GM12872 (cell line): ENCODE data around the gene MTHFD2L.

ENCODE experiments used
- TF ChIP-seq, protein P1 (sequence below): IDR thresholded peaks from 3 replicates; pipeline ENCODE4 v1.5.1; 2011; ENCODE audit warnings: low read depth, mild to moderate bottlenecking, low read length, moderate library complexity; ENCODE audit not compliant: insufficient read depth

The MTHFD2L gene

DNA sequence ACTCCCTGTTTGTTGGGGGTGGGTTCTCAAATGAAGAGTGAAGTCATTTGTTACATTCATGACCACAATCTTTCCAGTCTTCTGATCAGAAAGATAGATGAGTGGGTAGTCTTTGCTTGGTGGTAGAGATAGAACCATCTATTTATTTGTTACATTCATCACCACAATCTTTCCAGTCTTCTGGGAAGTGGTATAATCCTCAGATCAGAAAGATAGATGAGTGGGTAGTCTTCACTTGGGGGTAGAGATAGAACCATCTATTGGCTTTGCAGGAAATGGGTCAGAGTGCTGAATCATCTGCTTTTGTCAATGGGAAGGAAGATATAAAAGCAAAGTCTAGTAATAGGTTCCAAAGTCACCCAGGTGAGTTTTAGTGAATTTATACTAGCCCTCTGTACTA is 86.1 kb downstream of the MTHFD2L start:
- TF ChIP-seq, protein P1, sequence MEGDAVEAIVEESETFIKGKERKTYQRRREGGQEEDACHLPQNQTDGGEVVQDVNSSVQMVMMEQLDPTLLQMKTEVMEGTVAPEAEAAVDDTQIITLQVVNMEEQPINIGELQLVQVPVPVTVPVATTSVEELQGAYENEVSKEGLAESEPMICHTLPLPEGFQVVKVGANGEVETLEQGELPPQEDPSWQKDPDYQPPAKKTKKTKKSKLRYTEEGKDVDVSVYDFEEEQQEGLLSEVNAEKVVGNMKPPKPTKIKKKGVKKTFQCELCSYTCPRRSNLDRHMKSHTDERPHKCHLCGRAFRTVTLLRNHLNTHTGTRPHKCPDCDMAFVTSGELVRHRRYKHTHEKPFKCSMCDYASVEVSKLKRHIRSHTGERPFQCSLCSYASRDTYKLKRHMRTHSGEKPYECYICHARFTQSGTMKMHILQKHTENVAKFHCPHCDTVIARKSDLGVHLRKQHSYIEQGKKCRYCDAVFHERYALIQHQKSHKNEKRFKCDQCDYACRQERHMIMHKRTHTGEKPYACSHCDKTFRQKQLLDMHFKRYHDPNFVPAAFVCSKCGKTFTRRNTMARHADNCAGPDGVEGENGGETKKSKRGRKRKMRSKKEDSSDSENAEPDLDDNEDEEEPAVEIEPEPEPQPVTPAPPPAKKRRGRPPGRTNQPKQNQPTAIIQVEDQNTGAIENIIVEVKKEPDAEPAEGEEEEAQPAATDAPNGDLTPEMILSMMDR: no peak

DNA sequence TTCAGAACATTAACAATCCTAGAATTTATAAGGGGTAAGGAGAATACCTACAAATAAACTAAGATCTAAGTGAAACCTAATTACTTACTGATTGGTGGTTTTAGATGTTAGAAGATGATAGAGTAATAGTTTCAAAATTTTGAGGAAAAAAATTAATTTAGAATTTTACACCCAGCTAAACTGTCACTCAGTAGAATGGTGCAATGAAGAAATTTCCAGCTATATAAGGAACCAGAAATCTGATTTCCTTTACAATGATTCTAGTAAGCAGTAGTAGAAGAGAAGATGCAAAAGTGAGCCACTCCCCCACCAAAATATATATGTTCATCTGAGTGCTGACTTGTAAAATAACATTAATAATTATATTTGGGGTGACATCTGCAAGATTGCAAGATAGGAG is 95.0 kb downstream of the MTHFD2L start:
- TF ChIP-seq, protein P1: no peak

DNA sequence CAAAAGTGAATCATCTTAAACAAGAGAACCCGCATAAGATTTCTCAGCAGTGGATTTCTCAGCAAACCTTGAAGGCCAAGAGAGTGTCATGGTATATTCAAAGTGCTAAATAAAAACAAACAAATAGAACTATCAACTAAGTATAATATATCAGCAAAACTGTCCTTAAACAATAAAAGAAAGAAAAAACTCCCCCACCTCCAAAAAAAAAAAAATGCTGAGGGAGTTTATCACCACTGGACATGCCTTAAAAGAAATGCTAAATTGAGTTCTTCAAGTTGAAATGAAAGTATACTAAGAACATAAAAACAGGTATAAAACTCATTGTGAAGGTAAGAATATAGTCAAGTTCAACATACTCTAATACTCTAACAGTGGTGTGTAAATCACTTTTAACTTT is 96.5 kb downstream of the MTHFD2L start:
- TF ChIP-seq, protein P1: no peak

GRCh38 chr4:74255096-74255495 is 97.2 kb downstream of the MTHFD2L start:
- TF ChIP-seq, protein P1: no peak

DNA sequence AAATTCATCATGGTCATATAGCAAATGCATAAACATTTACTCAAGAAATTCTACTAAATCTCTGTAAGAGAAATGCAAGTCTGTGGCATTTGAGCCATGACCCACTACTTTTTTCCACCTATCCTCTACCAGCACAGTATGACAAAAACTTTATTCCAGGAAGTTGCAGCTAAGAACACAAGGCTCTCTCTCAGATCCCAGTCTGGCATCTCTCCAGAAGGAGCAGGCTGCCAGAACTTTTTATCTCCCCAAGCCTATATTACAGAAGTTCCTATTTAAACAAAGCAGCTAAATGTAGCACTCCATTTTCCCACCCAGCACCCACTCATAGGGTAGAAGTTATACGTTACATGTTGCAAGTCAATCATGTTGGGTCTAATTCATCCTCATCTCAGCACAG is 101.0 kb downstream of the MTHFD2L start:
- TF ChIP-seq, protein P1: no peak

DNA sequence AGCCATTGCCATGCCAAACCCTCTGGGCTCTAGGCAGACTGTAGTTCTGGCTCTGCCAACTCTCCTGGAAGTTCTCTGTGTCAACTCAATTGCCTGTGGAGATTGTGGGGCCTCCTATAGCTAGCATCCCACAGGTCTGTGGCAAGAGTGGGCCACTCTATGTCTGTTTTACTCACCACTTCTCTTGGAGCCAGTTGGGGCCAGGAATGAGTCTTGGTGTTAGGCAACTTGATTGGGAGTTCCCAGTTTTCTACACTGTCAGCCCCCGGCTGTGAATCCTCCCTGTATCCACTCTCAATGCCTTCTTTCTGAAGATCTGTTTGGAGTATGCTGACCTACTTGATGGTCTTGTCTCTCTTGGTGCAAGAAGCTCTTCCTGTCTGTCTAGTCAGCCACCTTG is 102.1 kb downstream of the MTHFD2L start:
- TF ChIP-seq, protein P1: no peak

- TF ChIP-seq, protein P1: no peak
Measured at GRCh38 chr4:74262522-74262921, 104.6 kb downstream of the MTHFD2L start.

DNA sequence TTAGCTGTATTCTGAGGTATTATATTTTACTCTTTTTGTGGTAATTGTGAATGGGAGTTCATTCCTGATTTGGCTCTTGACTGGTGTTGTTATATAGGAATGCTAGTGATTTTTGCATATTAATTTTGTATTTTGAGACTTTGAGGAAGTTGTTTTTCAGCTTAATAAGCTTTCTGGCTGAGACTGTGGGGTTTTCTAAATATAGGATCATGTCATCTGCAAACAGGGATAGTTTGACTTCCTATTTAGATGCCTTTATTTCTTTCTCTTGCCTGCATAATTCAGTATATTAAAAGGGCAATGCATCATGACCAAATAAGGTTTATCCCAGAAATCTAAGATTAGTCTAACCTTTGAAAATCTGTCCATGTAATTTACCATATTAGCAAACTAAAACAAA is 105.6 kb downstream of the MTHFD2L start:
- TF ChIP-seq, protein P1: no peak
